HG03354 (cell line): ENCODE data around the gene CDH13.

Source experiments
- ATAC-seq: cut with Tn5 transposase; IDR thresholded peaks from one replicate; pipeline ENCODE4 v1.9.1; 2021; ENCODE audit warnings: mild to moderate bottlenecking; ENCODE audit not compliant: unreplicated experiment, poor library complexity, severe bottlenecking

CDH13 gene

GRCh38 chr16:82625066-82625968 lies 1.5 kb upstream of the CDH13 start:
- ATAC-seq: no peak

GRCh38 chr16:82628088-82628423 lies 1.3 kb downstream of the CDH13 start:
- no peak for ATAC-seq

DNA sequence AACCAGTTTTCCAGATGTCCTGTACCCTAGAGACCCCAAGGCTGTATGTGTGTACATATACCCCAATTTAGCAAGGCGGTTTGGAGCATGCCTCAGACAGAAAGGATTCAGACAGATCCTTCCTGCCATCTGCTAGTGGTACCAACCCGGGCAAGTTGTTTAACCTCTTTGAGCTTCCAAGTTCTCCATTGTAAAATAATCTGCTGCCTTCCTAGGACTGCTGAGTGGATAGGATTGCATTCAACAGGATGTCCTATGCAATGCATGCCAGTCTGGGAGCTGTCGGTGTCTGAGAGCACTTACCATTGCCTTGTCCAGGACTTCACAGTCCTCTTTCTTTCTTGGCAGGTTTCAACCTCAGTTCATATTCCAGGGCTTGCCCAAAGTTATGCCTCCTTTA lies 1.9 kb downstream of the CDH13 start:
- ATAC-seq: no peak

DNA sequence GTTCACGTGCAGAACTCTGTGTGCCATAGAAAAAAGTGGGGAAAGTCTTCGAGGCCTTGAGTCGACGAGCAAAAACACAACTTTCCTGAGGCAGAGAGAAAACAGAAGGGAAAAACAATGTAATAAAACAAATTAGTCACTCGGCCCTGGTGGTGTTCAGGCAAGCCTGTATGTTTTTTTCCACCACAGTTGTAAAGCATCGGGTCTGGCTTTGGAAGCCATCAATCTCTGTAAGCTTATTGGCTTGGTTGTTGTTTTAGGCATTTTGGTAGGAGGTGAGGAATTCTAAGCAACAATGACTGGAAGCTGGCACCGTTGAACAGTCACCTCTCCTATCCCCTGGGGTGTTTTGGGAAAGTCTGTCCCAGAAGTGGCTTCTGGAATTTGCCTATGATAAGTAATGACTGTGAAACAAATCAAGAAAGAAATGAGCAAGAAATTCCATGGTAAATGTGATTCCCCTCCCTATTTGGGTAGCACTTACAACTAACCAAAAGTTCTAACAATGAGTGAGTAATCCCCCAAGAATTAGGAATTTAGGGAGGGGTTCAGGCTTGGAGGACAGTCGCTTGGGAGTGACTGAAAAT lies 2.8 kb downstream of the CDH13 start:
- ATAC-seq: no peak

- no peak for ATAC-seq
Observed at GRCh38 chr16:82630219-82630618, 3.5 kb downstream of the CDH13 start.

DNA sequence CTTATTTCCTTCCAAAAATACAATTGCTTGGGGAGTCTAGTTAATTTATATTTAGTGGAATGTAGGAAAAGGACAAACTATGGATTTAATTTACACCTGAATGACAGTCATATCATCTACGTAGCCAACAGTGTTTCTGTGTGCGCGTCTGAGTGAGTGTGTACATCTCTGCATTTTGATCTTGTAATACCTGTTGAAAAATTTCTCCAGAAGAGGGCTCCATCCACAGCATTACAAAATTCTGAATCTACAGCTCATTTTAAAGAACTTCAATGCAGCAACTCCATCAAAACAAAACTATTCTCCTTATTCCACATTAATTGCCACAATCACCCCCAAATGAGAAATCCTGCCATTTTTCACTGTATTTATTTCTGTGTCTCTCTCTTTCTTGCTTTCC lies 3.9 kb downstream of the CDH13 start:
- no peak for ATAC-seq

DNA sequence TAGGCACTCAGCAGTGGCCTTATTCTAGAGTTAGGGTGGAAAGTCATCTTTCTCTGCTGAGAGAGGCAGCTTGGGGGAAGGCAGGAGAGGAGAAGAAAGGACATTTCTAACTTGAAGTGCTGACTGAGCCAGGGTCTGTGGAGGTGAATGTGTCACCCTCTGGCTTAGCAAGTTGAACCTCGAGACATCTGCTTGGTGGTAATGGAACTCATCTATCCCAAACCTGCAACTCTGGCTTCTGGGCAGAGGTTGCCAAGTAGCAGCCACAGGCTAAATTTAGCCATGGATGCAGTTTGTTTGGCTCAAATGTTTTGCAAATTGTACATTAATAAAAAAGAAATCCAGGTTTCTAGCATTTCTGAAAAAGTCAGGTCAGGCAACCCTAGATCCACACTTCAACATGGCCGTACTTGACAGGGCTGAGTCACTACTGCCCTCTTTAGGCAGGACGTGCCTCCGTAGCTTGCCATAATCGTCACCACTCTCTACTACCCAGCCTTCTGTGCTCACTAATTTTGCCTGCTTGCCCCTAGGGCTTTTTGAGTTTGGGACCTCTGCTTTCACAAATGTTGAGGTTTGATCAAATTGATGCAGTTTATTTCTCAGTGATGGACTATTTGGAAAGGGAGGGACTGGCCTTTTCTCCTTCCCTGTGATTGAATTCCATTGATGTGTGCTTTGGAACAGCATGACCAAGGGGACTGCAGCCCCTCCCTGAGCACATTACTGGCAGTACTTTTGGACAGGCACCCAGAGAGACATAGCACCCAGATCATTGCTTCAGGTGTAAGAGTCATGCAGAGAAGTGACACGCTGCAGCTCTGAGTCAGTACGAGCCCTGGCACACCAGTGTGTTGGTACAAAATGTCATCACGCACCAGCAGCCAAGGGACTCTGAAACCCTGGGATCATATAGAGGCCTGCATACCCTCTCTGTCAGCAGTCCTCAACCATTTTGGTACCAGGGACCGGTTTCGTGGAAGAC lies 5.2 kb downstream of the CDH13 start:
- no peak for ATAC-seq

DNA sequence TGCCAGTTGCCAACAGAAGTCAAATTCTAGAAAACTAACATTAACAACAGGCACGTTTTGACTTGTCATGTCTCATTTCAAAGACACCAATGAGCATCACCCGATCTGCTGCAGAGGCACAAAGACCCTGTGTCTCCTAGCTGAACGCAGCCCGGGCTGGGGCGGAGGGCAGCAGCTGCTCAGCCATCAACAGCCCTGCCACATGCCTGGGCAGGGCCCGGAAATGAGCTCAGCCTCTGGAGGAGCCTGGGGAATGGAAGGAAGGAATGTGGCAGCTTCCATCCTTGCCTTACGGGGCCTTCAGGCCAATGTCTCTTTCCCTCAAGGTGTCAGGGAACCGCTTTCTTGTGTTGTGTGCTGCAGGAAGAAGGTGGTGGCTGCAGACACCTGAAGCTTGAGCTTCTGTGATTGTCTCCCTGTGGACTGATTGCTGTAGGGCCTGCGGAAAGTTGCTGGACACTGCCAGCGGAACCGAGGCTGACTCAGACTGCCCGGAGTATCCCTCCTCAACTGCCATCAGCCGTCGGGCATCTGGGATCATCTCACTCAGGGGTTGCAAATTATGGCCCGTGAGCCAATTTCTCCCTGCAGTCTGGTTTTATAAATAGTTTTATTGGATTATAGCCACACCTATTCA lies 7.3 kb downstream of the CDH13 start:
- no peak for ATAC-seq

DNA sequence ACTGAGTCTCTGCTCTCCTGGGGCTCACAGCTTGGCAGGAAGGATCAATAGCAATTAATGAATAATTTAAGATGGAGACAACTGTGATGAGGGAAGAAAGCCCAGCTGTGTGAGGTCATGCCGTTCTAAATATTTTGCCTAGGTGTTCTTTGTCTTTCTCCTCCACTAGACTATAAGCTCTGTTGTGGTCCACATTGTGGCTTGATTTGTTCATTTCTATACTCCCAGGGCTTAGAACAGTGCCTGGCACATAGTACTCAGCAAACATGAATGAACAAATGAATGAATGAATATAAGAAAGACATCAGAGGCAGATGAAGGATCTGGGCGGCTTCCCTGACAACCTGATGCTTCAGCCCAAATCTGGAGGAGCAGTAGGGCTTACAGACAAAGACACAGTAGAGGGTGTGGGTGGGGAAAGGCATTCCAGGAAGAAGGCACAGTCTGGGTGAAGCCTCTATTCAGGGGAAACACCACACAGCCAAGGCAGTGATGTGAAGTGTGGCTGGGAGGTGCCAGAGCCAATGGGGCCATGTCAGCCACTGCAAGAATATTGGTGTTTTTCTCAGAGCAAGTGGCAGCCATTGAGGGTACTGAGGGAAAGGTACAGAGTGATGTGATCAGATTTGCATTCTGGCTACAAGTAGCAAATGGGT lies 8.3 kb downstream of the CDH13 start:
- ATAC-seq: no peak

DNA sequence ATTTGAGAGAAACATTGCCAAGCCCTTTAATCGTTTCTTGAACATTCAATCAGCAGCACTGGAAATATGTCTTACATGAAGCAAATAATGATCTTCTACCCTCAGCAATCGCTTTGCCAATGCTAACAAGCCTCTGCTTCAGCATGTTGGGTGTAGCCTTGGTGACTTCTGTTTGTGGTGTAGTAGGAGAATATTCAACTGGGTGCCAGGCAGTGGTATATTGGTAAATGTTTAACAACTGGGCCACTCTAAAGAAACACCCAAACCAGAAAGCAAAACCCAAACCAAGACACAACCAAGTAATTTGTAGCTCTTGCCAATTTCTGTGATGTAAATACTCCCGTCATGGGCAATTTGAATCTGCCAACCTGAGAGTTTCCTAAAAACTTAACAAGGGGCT lies 9.7 kb downstream of the CDH13 start:
- ATAC-seq: no peak

- ATAC-seq: no peak
Observed at GRCh38 chr16:82636958-82637357, 10.2 kb downstream of the CDH13 start.

GRCh38 chr16:82638095-82638798 lies 11.5 kb downstream of the CDH13 start:
- no peak for ATAC-seq

- ATAC-seq: no peak
Observed at GRCh38 chr16:82639263-82639662, 12.5 kb downstream of the CDH13 start.

- no peak for ATAC-seq
Observed at GRCh38 chr16:82639666-82640336, 13.0 kb downstream of the CDH13 start.

DNA sequence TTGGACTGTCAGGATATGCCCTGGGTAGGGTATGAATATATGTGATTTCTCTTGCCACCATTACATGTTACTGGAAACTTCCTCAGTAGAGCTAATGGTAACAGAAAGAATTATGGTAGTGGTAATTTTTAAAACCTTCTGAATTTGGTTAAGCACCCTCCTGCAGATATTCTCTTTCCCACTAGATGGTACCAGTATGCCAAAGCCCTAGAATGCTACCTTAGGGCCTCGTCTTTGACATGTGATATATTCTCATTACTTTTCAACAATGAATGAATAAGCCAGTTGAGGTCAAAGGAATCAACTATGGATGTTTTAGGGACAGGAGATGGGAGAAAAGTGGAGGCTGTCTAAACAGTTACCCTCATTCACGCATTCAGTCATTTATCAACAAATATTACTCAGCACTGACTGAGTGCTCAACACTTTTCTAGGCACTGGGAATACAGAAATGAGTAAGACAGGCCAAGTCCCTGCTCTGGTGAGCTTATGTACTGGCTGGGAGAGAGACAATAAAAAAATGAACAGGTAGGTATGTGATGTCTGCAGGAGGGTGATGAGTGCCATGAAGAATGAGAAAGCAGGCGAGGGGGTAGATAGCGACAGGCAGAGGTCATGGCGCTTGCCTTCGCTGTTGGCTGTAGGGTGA lies 14.7 kb downstream of the CDH13 start:
- no peak for ATAC-seq

GRCh38 chr16:82643136-82643535 lies 16.4 kb downstream of the CDH13 start:
- no peak for ATAC-seq

- no peak for ATAC-seq
Observed at GRCh38 chr16:82643936-82644630, 17.3 kb downstream of the CDH13 start.
